HT1080 (cell line): Measurements from ENCODE around the gene HIVEP3. TPM values are rescaled to one million over a fixed set of nuclear protein-coding genes. Genes with fewer than 3 reads are reported as not detected.

ENCODE experiments used
- DNase-seq: peaks from one replicate; pipeline ENCODE4 v3.0.0-alpha.2; 2015; ENCODE audit warnings: low read depth
- total RNA-seq: library from RNA; depleted of rRNA; stranded (reverse); fragments of >200 nt; shearing (Covaris generic); gene quantifications from 2 replicates; pipeline ENCODE4 v1.2.3, GENCODE V29; 2014

HIVEP3 gene
- total RNA-seq, 1 experiment from 2014 or later, result 6.2 TPM

DNA sequence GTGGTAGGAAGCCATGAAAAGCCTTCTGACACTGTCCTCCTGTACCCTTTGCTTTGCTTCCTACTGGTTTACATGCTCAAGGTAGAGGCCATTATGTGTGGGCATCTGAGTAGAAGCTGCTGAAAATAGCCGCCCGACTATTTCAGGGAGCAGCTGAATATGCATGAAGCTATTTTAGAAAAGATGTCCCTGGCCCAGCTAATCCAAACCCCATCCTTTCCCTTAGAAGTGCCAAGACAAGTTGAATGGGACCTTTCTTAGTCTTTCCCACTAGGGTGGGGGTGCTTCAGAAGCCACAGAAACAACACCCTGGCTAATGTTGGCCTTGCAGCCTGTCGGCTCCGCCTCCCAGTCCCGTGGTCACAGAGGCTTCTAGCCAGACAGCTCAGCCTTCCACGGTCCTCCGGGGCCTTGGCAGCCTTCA lies 229.2 kb downstream of the HIVEP3 start:
- DNase-seq, result no peak

DNA sequence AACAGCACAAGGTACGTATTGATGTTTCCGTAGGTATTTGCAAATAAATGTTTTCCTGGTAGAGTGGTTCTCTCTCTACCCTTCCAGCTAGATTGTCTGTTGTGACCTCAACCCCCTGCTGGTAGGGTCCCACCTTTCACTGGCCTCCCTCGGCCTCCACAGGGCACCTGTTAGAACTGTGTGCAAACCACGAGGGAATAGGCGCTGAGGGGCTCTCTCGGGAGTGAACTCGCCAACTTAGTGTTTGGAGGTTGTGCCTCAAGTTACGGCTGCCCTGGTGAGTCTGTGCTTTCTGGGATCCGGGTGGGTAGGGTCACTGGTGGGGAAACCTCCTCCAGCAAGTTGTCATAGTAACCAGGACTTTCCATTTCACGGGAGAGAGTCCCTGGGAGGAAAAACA lies 229.6 kb downstream of the HIVEP3 start:
- DNase-seq, result no peak

DNA sequence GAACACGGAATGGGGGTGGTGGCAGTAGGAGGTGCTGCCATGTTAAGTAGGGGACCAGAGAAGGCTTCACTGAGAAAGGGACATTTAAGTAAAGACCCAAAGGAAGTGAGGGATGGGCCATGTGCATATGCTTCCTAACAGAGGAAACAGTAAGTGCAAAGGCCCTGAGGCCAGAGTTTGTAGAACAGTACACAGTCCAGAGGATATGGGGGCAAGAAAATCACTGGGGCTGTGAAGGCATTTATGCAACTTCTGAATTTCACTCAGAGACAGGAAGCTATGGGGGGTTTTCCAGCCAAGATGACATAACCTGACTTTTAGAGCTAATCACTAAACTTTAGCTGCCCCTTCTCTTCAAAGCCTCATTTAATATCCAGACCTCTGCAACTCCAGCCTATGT lies 231.7 kb downstream of the HIVEP3 start:
- DNase-seq, result no peak

DNA sequence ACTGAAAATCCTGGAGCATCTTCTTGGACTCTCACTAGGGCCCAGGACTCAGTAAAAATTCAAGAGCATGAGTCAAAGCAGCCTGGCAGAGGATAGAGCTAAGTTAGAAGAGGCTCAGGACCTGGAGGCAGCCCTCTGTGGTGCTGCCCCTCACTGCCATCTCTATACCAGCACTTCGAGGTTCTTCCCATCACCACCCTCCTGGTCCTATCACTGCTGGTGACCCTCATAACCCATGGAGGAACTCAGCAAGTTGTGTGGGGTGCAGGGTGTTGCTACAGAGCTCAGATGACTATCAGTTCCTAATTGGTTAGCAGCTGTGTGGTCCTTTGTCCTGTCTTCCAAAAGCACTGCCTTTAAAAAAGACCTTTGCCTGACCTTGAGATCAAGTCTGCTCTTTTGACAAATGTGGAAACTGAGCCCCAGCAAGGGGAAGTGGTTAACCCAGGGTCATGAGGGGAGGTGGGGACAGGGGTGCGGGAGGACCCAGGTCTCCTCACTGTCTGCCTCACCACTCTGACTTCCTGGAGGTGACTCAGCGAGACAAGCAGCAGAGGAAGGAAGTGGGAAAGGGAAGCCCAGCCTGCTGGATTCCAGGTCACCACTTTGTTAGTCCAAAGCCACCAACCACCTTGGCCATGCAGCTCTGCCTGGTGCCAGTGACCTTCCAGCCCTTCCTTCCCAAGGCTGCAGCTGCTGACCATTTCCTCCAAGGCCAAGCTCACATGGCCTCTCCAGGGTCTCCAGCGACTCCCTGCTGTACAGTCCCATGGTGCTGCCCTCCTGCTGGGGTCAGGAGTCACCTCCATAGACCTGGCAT lies 234.8 kb downstream of the HIVEP3 start:
- DNase-seq, result peak; percentile 86

GRCh38 chr1:41682845-41683625 lies 235.7 kb downstream of the HIVEP3 start:
- DNase-seq, result peak; percentile 45

DNA sequence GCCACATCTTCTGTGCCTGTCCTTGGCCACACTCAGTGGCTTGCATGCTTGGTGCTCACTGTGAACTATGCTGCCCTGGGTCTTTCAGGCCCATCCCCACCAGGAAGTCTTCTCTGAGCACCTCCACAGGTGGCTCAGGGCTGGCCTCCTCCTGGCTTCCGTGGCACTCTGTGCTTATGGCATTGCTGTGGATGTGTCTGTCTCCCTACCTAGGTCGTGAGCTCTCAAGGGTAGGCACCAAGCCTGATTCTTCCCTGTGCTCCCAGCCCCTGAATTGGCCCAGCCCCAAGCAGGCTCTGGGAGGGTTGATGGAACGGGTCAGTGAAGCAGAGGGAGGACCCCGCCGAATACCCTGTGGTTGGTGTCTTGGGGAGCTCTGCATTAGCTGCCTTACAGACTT lies 236.6 kb downstream of the HIVEP3 start:
- DNase-seq, result no peak

- DNase-seq, result peak; percentile 58
Observed at GRCh38 chr1:41681331-41682098, 237.2 kb downstream of the HIVEP3 start.

- DNase-seq, result no peak
Observed at GRCh38 chr1:41679994-41680393, 238.7 kb downstream of the HIVEP3 start.

- no peak for DNase-seq
Observed at GRCh38 chr1:41679531-41679930, 239.2 kb downstream of the HIVEP3 start.

GRCh38 chr1:41678111-41678878 lies 240.4 kb downstream of the HIVEP3 start:
- DNase-seq, result peak; percentile 48

GRCh38 chr1:41677620-41678019 lies 241.1 kb downstream of the HIVEP3 start:
- DNase-seq, result no peak

GRCh38 chr1:41675401-41675800 lies 243.3 kb downstream of the HIVEP3 start:
- no peak for DNase-seq

GRCh38 chr1:41674522-41674921 lies 244.2 kb downstream of the HIVEP3 start:
- DNase-seq, result no peak

DNA sequence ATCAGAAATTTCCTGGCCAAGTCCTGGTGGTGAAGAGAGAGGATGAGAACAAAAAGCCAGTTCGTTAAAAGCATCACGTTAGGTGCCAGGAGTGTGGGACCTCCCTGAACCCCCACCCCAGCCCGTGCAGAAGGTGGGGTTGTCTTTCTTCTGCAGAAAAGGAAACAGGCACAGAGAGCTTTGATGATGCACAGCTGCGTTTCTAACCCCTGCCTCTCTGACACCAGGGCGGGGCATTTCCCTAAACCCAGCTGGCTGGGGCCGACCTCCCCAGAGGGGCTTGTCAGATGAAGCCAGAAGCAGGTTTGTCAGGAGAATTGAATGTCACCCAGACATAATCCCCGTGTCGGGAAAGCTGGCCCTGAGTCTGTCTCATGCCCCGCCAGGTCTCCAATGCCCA lies 244.9 kb downstream of the HIVEP3 start:
- DNase-seq, result no peak

- no peak for DNase-seq
Observed at GRCh38 chr1:41673378-41673777, 245.3 kb downstream of the HIVEP3 start.

DNA sequence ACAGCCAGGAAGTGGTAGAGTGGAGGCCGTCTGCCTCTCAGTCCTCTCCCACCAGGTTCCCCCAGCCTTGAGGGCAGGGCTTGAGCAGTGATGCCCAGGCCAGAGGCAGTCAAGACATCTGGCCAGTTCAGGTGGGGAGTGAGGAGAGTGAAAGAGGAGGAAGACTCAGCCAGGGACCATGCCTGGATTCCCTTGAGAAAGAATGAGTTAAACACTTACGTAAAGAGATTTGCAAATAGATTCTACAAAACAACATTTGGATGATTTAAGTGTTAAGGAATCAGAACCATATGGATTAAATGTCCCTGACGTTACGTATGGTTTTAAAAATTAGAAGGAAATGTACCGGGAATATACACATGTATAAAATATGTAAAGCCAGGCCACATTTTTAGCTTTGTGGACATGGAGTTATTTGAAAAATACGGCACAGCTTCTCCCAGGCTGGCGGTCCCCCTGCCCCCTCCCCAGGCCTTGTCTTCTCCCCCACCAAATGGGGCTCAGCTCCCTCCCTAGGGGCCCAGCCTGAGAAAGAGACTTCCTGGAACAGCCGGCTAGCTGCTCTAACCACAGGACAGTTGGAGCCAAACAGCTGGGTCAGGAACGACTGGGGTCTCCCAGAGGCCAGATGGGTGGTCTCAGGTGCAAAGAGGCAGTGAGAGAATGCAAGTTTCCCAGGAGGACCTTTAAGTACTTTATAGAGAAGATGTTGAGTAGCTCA lies 245.9 kb downstream of the HIVEP3 start:
- DNase-seq, result no peak

DNA sequence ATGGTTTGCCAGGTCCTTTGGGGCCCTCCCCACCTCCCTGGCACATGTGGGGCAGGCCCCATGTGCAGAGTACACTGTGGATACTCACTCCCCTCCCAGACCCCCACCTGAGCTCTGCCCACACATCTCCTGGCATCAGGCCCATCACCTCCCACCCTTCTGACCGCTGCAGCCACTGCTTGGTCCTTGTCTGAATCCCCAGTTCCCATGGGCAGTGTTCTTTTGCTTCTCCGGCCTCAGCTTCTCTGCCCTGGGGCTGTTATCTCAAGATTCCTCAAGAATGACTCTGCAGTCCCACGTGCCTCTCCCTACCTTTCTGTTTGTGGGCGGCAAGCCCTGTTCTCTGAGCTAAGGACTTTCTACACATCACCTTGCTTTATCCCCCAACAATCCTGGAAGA lies 246.5 kb downstream of the HIVEP3 start:
- peak; percentile 82 for DNase-seq

DNA sequence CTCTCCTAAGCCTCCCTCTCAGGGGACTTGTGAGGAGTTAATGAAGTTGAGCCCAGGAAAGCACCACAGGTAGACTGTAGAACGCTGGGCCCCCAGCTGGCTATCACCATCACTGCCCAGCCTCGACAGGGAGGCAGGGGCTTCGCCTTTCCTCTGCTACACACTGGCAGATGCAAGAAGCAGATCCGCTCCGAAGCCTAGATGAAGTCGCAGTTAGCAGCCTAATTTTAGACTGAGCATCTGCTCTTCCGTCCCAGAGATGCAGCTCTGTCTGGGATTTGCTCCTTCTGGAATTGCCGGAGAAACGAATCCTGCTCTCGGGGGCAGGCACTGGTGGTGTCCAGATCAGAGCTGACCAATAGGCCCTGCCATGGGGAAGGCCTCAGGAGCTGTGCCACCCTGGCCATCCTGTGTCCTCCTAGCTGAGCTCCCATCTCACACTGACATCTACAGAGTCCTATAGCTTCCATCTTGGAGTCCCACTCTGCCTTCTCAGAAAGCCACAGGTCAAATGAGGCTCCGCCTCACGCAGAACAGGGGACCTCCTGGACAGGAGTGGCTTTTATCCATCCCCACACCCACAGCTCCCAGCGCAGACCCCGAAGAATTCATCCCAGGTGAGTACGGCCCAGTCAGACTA lies 247.5 kb downstream of the HIVEP3 start:
- no peak for DNase-seq

DNA sequence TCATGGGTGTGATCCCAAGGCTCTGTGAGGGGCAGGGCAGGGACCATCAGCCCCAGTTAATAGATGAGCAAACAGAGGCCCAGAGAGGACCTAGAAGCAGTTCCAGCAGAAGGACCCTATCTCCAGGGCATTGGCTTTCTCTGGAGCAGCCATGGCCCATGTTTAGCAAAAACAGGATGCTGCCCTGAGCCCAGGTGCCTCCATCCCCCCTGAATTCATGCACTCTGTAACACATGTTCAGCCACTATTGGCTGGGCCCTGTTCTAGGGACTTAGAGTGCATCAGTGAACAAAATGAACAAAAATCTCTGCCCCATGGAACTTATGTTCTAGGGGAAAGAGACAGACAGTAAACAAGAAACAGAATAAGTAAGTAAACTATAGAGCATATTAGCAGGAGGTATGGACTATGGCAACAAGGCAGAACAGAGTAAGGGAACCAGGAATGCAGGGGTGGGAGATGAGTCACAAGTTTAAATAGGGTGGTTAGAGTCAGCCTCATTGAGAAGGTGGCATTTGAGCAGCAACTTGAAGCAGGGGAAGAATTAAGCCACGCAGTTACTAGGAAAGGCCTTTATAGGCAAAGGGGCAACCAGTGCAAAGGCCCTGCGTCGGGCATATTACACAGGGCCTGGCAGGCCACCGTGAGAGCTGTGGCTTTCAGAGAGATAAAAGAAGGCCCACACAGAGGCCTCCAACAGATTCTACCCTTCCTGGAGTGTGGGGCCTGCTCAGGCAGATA lies 248.3 kb downstream of the HIVEP3 start:
- peak; percentile 79 for DNase-seq
